Measurements from ENCODE around the gene ZGPAT.

ZGPAT gene

GRCh38 chr20:63749597-63750508 is 42.0 kb downstream of the ZGPAT start:
- no CpG with 5 or more reads among the region's 16 CpGs for WGBS, 2 donors (ENCODE audit: extremely low coverage in 2 of 2, insufficient read length in 2 of 2, insufficient replicate concordance in 1 of 2)
- H3K14ac ChIP-seq (ENCODE audit: low read length), result no peak overlapping the region

GRCh38 chr20:63750807-63751470 is 43.1 kb downstream of the ZGPAT start:
- Histone ChIP-seq H3K36me3 (replicated peaks in 1 of 2; ENCODE audit: control insufficient read depth in 2 of 2, insufficient read depth in 2 of 2, low read length in 2 of 2) (peaks cover 2 to 44% of the 10 kb centered on the region in 2 donors), H3K23ac (ENCODE audit: low read depth, low read length, poor library complexity) (peak overlapping the region; percentile 62), H4K91ac (ENCODE audit: low read depth, low read length, poor library complexity) (peak overlapping the region; percentile 89), H2BK15ac (ENCODE audit: low read length) (peak overlapping the region; percentile 64), H2BK120ac (ENCODE audit: low read depth, low read length) (peak overlapping the region; percentile 99), H2BK5ac (ENCODE audit: low read length) (peak overlapping the region; percentile 53), H3K27me3 (ENCODE audit: control insufficient read depth in 3 of 3, insufficient read depth in 3 of 3, low read depth in 1 of 3, low read length in 3 of 3) (no peaks in the 10 kb centered on the region), H2AFZ (ENCODE audit: low read length) (no peak overlapping the region), H2AK5ac (ENCODE audit: low read depth, low read length) (peak overlapping the region; percentile 89), H3K4me2 (ENCODE audit: insufficient read depth, low read length, poor library complexity, severe bottlenecking) (peak overlapping the region; percentile 11), H4K8ac (ENCODE audit: low read depth, low read length) (no peak overlapping the region), H3K4me3 (ENCODE audit: low read length in 2 of 2) (peak overlapping the region in 1 of 2 donors; percentile 5), H3K4ac (ENCODE audit: low read length) (no peak overlapping the region), H3K79me1 (ENCODE audit: low read depth, low read length) (peaks cover 3% of the 10 kb centered on the region), H2BK12ac (ENCODE audit: low read length) (no peak overlapping the region), H3K4me1 (ENCODE audit: control insufficient read depth in 2 of 2, insufficient read depth in 1 of 2, low read depth in 1 of 2, low read length in 2 of 2) (peaks cover 6 to 8% of the 10 kb centered on the region in 2 donors), H3K9ac (ENCODE audit: low read depth, low read length, poor library complexity) (no peak overlapping the region), H3K27ac (replicated peaks; ENCODE audit: low read length) (peak overlapping the region; percentile 83), H3K14ac (ENCODE audit: low read length) (no peak overlapping the region), H3K9me3 (replicated peaks in 1 of 2; ENCODE audit: control insufficient read depth in 2 of 2, insufficient read depth in 1 of 2, low read depth in 1 of 2, low read length in 2 of 2) (no peaks in the 10 kb centered on the region), H3K18ac (ENCODE audit: low read length) (peak overlapping the region; percentile 93)
- DNase-seq (ENCODE audit: low spot score), result no peak
- no CpG with 5 or more reads among the region's 26 CpGs for WGBS, 2 donors (ENCODE audit: extremely low coverage in 2 of 2, insufficient read length in 2 of 2, insufficient replicate concordance in 1 of 2)

More at GRCh38 chr20:63749597-63750508, 42.0 kb downstream of the ZGPAT start:
- Histone ChIP-seq H2AFZ (ENCODE audit: low read length) (no peak overlapping the region), H2BK5ac (ENCODE audit: low read length) (no peak overlapping the region), H2BK12ac (ENCODE audit: low read length) (no peak overlapping the region), H3K27me3 (ENCODE audit: control insufficient read depth in 3 of 3, insufficient read depth in 3 of 3, low read depth in 1 of 3, low read length in 3 of 3) (no peaks in the 10 kb centered on the region), H2AK5ac (ENCODE audit: low read depth, low read length) (no peak overlapping the region), H3K4ac (ENCODE audit: low read length) (no peak overlapping the region), H2BK120ac (ENCODE audit: low read depth, low read length) (no peak overlapping the region), H3K9me3 (replicated peaks in 1 of 2; ENCODE audit: control insufficient read depth in 2 of 2, insufficient read depth in 1 of 2, low read depth in 1 of 2, low read length in 2 of 2) (no peaks in the 10 kb centered on the region), H3K18ac (ENCODE audit: low read length) (no peak overlapping the region), H2BK15ac (ENCODE audit: low read length) (no peak overlapping the region), H4K8ac (ENCODE audit: low read depth, low read length) (no peak overlapping the region), H3K27ac (replicated peaks; ENCODE audit: low read length) (no peak overlapping the region), H3K36me3 (replicated peaks in 1 of 2; ENCODE audit: control insufficient read depth in 2 of 2, insufficient read depth in 2 of 2, low read length in 2 of 2) (peaks cover 0 to 51% of the 10 kb centered on the region in 2 donors), H3K4me1 (ENCODE audit: control insufficient read depth in 2 of 2, insufficient read depth in 1 of 2, low read depth in 1 of 2, low read length in 2 of 2) (peaks cover 6 to 8% of the 10 kb centered on the region in 2 donors), H4K91ac (ENCODE audit: low read depth, low read length, poor library complexity) (no peak overlapping the region), H3K4me2 (ENCODE audit: insufficient read depth, low read length, poor library complexity, severe bottlenecking) (no peak overlapping the region), H3K23ac (ENCODE audit: low read depth, low read length, poor library complexity) (no peak overlapping the region), H3K79me1 (ENCODE audit: low read depth, low read length) (peaks cover 5% of the 10 kb centered on the region), H3K4me3 (ENCODE audit: low read length in 2 of 2) (no peak overlapping the region), H3K9ac (ENCODE audit: low read depth, low read length, poor library complexity) (no peak overlapping the region)
- no peak for DNase-seq (ENCODE audit: low spot score)

DNA sequence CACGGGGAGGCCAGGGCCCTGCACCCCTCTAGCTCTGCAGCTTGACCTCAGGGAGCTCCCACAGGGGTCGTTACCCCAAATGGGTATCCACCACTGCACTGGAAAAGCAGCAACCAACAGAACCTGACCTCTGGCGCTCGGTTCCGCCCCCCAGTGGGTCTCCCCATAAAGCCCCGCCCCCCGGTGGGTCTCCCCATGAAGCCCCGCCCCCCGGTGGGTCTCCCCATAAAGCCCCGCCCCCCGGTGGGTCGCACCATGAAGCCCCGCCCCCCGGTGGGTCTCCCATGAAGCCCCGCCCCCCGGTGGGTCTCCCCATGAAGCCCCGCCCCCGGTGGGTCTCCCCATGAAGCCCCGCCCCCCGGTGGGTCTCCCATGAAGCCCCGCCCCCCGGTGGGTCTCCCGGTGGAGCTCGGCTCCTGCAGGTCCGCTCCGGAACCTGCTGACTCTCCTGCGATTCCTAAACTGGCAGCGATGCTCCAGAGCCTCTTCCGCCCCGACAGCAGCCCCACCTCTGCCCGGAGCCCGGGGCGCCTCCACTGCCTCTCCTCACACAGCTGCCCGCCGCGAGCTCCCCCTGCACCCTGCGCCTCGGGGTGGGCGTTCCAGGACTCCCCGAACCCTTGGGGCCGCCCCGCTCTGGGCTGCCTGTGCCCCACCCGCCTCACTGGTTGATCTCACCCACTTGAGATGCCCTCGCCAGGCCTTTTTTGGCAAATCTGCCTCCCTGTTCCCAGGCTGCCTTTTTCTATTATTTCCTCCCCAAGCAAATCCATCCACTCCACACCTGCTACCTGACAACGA is 43.8 kb downstream of the ZGPAT start:
- H3K18ac ChIP-seq (ENCODE audit: low read length), result peak overlapping the region; percentile 93
- H3K9ac ChIP-seq (ENCODE audit: low read depth, low read length, poor library complexity), result no peak overlapping the region
- H2AK5ac ChIP-seq (ENCODE audit: low read depth, low read length), result peak overlapping the region; percentile 89
- peak overlapping the region; percentile 99 for H2BK120ac ChIP-seq (ENCODE audit: low read depth, low read length)
- H3K79me1 ChIP-seq (ENCODE audit: low read depth, low read length), result no peaks in the 10 kb centered on the region
- peak overlapping the region in 1 of 2 donors; percentile 5 for H3K4me3 ChIP-seq (ENCODE audit: low read length in 2 of 2)
- H3K9me3 ChIP-seq (replicated peaks in 1 of 2; ENCODE audit: control insufficient read depth in 2 of 2, insufficient read depth in 1 of 2, low read depth in 1 of 2, low read length in 2 of 2), result no peaks in the 10 kb centered on the region
- no peaks in the 10 kb centered on the region for H3K27me3 ChIP-seq (ENCODE audit: control insufficient read depth in 3 of 3, insufficient read depth in 3 of 3, low read depth in 1 of 3, low read length in 3 of 3)
- H3K14ac ChIP-seq (ENCODE audit: low read length), result no peak overlapping the region
- H2BK15ac ChIP-seq (ENCODE audit: low read length), result peak overlapping the region; percentile 64
- no peak overlapping the region for H3K4ac ChIP-seq (ENCODE audit: low read length)
- no peak overlapping the region for H3K4me2 ChIP-seq (ENCODE audit: insufficient read depth, low read length, poor library complexity, severe bottlenecking)
- H3K23ac ChIP-seq (ENCODE audit: low read depth, low read length, poor library complexity), result peak overlapping the region; percentile 62
- H3K36me3 ChIP-seq (replicated peaks in 1 of 2; ENCODE audit: control insufficient read depth in 2 of 2, insufficient read depth in 2 of 2, low read length in 2 of 2), result peaks cover 2 to 43% of the 10 kb centered on the region in 2 donors
- H3K27ac ChIP-seq (replicated peaks; ENCODE audit: low read length), result peak overlapping the region; percentile 83
- peak overlapping the region; percentile 32 for H2BK12ac ChIP-seq (ENCODE audit: low read length)
- H4K8ac ChIP-seq (ENCODE audit: low read depth, low read length), result no peak overlapping the region
- DNase-seq (ENCODE audit: low spot score), result no peak
- H2BK5ac ChIP-seq (ENCODE audit: low read length), result peak overlapping the region; percentile 36
- peak overlapping the region; percentile 89 for H4K91ac ChIP-seq (ENCODE audit: low read depth, low read length, poor library complexity)
- no CpG with 5 or more reads among the region's 45 CpGs for WGBS, 2 donors (ENCODE audit: extremely low coverage in 2 of 2, insufficient read length in 2 of 2, insufficient replicate concordance in 1 of 2)
- peaks cover 6 to 8% of the 10 kb centered on the region in 2 donors for H3K4me1 ChIP-seq (ENCODE audit: control insufficient read depth in 2 of 2, insufficient read depth in 1 of 2, low read depth in 1 of 2, low read length in 2 of 2)
- no peak overlapping the region for H2AFZ ChIP-seq (ENCODE audit: low read length)

Measured in neuronal stem cell (in vitro differentiated cells).